GM18870 (cell line): ENCODE results near the gene AEBP1.

ENCODE experiments used
- ATAC-seq: cut with Tn5 transposase; IDR thresholded peaks from one replicate; pipeline ENCODE4 v1.9.1; 2021; ENCODE audit warnings: moderate library complexity; ENCODE audit not compliant: unreplicated experiment

AEBP1 gene

DNA sequence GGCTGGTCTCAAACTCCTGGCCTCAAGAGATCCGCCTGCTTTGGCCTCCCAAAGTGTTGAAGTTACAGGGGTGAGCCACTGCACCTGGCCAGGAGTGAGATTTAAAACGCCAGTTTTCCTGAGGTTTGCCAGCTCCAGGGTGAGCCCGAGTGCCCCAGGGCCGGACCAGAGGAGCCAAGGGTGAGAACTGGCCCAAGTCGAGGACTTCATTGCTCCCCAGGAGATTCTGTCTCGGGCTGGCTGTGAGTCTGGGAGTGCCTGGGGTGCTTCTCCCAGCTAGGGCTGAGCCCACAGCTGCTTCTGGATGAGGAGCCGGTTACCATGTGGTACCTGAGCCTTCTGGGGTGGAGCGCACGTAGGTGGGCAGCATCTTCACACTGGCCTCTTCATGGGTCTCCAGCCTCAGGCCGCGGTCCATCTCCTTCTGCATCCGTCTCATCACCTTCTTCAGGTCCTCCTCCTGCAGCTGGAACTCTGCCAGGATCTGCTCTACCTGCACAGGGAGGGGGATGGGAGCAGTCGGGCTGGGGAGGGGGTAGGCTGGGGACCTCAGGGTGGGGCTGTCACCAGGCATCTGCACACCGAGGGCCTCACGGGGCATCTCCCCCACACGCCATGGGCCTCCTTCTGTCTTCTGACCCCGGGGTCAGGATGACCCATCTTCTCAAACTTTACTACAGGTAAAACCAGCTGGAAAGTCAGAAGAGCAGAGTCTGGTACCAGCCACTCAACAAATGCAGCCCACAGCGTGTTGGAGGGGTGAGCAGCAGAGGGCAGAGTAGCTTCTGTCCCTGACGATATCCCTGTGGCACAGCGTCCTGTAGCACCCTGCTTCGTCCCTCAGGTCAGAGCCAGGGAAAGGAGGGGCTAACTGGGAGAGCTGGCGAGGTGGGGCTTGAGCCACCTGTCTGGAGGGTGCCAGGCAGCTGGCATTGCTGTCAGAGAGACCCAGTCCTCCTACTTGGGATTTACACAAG lies 49.1 kb downstream of the AEBP1 start:
- ATAC-seq = no peak

GRCh38 chr7:44153948-44154335 lies 49.8 kb downstream of the AEBP1 start:
- no peak for ATAC-seq

GRCh38 chr7:44154703-44155102 lies 50.6 kb downstream of the AEBP1 start:
- ATAC-seq = no peak

DNA sequence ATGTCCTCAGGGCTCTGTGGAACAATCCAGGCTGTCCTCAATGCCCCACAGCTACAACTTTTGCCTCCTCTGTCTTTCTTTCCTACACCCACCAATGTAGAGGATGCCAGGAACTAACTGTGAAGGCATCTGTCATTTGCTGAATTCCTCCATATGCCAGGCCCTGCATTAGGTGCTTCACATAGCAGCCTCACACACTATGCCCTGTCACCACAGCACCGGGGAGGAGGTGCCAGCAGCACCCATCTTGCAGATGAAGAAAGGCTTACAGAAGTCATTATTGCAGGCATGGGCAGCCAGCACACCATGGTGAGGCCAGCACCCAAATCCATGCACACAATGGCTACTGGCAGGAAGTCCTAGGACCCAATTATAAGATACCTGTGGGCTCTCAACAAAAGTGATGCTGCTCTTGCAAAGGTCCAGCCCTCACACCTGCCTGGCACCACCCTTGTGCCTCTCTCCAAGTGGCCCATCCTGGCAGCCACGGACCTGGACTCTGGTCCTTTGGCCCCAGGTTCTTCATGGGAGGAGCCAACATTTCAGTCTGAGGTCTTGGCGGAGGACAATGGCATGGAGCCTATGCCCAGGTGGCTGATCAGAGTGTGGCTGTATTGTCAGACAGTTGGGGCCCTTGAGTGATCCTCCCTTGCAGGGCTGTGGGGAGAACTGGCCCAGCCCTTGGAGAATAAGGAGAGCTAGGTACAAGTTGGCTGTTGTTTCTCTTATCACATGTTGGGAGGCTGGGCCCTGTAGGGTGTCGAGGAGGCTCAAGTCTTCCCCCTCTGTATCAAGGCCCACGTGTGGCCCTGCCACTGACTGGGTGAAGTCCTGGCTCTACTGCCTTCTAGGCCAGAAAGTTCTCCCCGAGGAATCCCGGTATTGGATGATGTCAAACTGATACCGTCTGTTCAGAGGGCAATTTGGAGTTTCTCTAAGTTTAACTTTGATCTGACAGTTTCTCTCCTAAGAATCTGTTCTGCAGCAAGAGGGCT lies 51.3 kb downstream of the AEBP1 start:
- no peak for ATAC-seq

- ATAC-seq = no peak
Observed at GRCh38 chr7:44156453-44157010, 52.4 kb downstream of the AEBP1 start.

GRCh38 chr7:44157116-44158080 lies 53.3 kb downstream of the AEBP1 start:
- ATAC-seq = no peak

GRCh38 chr7:44158096-44158872 lies 54.1 kb downstream of the AEBP1 start:
- no peak for ATAC-seq

DNA sequence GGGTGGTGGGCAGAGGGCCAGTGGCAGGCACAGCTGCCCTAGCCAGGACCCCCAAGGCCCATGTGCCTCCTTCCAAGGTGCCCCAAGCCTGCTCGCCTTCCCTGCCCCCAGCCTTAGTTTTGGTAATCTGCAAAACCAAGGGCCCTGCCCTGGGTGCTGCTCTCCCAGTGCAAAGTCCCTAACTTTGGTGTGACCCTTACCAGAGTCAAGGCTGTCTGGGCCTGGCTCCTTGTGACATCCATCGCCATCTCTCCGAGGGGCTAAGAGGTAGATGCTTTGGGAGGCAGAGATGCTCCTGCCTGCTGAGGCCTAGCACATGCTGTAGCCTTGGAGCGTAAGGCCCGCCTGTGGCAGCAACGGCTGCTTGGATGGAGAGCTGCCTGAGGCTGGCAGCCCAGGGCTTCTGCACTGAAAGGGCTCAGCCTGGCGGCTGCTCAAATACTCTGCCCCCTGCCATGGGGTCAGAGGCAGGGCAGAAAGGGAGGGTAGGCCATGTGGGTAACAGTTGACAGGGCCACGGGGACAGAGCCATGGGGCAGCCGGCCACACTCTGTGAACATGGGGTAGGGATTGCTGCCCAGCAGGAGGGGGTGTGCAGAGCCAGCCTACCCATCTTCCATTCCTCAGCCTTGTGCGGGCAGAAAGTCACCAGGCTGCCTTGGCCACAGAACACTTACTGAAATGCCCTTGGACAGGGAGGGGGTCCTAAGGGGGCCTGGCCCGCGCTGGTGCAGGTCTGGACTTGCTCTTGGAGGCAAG lies 54.9 kb downstream of the AEBP1 start:
- no peak for ATAC-seq

DNA sequence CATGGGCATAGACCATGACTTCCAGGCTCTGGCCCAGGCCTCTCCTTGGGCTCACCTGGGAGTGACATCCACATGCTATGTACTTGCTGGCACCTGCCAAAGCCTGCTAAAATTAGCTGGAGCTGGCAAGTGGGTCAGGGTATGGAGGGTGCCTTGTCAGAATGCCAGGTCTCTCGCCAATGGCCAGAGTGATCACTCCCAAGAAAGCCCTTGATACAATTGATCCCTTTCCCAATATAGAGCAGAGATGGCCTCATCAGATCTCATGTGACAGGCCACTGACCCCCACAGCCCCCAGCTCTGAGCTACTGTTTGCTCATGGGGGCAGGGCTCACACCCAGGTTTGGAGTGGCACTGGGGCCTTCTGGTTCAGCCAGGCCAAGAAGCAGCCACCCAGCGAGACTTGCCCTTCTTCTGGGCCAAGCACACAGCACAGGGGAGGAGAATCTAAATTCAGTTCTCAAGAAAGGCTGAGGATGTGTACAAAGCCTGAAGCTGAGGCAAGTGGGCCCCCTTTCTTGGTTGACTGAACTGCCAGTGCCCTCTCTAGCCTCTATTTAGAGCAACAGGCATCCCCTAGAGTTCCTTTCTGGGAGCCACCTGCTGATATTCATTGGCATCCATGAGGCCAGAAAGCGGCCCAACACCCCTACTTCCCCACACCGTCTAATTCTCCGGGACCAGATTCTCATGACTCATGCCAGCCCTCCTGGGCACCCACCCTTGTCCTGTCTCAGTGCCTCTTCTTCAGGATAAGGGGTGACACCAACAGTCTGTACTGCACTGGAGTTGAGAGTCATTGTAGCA lies 55.9 kb downstream of the AEBP1 start:
- ATAC-seq = no peak

GRCh38 chr7:44161371-44161770 lies 57.2 kb downstream of the AEBP1 start:
- no peak for ATAC-seq

DNA sequence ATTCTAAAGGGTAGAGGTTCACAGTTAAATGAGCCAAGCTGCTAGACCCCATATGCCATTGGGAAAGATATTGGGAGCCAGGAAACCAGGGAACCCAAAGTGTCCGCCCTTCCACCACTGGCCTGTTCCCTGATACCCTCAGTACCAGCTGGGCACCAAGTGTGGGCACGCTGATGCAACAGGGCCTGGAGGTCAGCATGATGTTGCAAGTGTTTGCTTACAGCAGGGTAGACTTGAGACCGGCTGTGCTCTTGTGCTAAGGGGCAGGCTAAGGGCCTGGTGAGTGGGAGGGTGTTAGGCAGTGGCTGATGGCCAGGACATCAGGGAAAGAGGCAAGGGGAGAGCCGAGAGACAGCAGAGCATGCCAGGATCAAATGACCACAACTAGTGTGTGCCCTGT lies 58.0 kb downstream of the AEBP1 start:
- ATAC-seq = no peak

DNA sequence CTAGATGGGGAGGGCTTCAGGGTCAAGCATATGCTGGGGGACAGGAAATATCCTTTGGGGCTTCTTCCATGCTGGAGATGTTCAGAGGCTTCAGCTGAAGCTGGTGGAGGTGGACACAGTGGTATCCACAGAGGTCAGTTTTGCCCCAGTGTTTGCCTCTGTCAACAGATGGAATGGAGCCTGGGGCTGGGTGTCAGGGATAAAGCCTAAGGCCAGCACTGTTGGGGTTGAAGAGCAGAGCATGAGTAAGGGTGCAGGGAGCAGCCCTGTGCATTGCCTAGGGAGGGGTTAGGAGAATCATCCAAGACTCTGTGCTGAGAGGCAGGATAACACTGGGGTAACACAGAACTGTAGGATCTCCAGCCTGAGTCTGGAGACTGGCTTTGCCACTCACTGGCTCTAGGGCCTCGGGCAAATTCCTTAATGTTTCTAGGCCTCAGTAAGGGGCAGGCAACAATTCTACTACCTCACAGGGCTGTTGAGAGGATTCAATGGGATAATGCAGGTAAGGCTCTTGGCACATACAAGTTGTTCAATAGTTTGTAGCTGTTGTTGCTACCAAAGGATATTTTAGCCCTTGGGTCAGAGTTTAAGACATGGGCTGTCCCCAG lies 58.7 kb downstream of the AEBP1 start:
- no peak for ATAC-seq

DNA sequence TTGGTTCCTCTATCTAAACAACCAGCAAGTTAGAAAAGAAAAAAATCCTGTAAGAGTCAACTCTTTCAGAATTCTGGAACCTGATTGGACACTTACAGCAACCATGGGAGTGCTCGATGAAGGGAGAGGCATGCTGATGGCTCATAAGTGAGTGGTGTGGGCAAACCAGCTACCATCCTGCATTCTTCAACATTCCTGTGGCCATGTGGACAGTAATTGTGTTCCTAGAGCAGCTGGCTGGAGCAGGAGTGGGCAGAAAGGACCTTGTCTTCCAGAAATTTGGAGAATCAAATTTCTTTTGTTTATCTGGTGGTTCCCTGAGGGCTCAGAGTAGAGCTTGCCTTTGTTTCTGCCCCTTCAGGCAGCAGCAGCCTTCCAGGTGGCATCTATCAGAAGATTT lies 59.4 kb downstream of the AEBP1 start:
- ATAC-seq = no peak
